HG03097 (cell line): Measurements from ENCODE around the gene NBEA.
A peak's percentile ranks its signal among the peaks of the same experiment; 100 is the strongest.
"Not testable (repeated sequence)": the region's sequence is repeated elsewhere in the genome, so short reads cannot be mapped to it uniquely, and the experiment has no call there.

Source experiments
- ATAC-seq: cut with Tn5 transposase; IDR thresholded peaks from one replicate; pipeline ENCODE4 v1.9.1; 2021; ENCODE audit not compliant: unreplicated experiment, low FRiP score

NBEA gene

DNA sequence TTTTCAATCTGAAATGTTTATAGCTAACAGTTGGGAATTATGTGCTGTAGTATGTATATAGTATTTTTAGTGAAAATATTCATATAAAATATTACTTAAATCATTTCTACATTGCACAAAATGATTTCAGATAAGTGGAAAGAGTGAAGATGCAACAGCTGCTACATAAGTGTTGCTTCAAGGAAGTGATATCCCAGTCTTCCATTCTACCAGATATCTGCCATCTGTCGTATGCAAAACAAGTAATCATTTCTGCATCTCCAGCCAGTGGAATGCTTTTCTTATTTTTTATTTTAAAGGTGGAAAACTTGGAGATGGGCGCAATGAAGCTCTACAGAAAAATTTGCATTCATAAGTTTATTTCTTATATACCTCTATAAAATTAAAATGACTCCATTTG, 687.0 kb downstream of the NBEA start:
- no peak for ATAC-seq

GRCh38 chr13:35630551-35631275, 688.6 kb downstream of the NBEA start:
- peak; percentile 70 for ATAC-seq

DNA sequence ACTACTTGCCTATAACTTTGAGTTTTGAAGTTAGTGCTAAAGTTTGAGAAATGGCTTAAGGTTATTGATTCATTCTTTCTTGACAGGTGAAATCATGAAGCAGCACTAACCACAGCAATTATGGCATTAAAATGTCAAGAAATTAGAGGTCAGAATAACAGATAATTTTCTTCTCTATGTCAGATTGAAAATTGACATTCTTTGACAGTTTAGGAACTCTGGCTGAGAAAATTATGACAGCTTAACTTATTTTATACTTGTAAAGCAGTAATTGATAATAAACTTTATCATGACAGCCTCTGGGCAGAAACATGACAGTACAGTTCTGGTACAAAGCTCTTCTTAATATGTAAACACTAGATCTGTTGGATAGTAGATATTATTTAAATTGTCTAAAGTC, 689.6 kb downstream of the NBEA start:
- no peak for ATAC-seq

DNA sequence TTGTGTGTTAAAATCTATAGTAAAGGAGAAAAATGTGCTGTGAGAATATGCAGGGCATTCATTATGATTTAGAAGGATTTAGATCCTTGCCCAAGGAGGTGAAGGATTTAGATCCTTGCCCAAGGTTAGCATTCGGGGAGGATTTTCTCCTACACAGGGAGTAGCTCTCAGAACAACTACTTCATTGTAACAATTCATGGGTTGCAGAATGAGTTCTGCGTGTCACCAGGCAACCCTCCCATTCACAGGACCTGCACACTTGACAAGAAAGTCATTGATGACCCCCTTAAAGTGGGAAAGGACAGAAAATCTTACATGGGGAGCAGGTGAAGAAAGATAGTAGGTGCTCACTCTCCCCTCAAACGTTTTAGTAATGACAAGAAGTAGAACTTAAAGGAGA, 701.6 kb downstream of the NBEA start:
- no peak for ATAC-seq

- no peak for ATAC-seq
Observed at GRCh38 chr13:35646056-35646774, 704.1 kb downstream of the NBEA start.

GRCh38 chr13:35648201-35648600, 706.1 kb downstream of the NBEA start:
- ATAC-seq = no peak

GRCh38 chr13:35649162-35649561, 707.1 kb downstream of the NBEA start:
- no peak for ATAC-seq

DNA sequence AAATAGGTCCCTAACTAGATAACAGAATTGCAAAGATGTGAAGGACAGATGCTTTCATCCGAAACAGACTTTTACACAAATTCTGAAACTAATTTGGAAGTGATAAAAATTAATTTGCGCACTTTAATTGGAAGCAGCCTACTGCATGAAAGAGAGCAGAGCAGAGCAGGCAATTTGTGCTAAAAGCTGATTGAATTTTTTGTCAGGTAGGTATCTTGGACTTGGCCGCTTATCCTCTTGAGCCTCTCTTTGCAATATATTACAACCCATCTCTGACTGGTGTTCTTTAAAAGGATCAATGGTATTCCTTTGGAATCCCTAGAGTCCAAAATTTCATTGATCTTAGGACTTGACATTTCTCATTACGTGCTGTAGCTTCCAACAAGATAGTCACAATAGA, 717.7 kb downstream of the NBEA start:
- ATAC-seq = no peak

DNA sequence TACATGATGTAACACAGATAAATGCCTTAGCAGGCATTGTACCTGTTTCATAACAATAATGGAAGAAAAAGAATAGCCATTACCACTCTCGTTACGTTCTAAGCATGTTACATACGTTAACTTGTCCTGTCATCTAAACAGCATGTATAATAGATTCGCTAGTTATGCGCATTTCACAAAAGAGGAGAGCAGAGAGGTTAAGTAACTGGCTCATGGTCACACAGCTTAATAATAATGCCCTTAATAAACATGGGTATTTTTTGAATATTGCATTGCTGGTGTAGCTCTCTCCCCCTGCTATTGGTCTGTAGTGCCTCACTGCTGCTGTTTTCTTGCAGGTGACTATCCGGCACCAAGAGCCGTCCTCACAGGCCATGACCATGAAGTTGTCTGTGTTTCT, 722.7 kb downstream of the NBEA start:
- ATAC-seq = no peak

DNA sequence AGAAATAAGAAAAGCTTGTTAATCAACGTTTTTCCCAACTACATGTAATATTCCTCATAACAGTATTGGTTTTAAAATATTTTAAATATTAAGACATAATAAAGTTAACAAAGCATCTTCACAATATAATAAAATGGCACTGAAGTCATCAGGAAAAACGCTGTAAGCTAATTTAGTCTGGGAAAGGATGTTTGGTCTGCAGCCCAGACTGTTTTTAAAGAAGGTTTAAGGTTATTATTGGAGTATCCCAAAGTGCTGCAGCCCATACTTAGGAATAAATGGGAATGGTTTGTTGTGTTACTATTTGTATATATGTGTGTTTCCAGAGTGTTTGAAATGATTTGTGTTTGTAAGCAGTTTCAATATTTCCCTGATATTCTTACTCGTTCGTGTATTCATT, 727.3 kb downstream of the NBEA start:
- ATAC-seq = no peak

DNA sequence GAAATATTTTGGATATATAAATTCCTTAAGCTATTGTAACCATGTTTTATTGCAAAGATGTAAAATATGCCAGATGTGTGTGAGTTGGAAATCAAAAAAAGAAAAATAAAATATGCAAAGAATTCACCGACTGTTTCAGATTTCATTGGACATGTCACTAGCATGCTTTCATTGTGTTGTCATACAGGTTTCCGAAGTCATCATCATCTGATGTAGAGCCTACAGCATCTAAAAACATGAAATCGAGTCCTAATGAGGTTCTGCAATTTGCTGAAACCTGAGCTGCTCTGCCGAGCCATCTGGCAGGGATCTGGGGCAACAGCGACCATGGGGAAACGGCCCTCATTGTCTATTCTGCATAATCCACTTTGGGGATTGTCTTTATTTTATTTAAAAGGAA, 730.5 kb downstream of the NBEA start:
- no peak for ATAC-seq

- no peak for ATAC-seq
Observed at GRCh38 chr13:35675651-35676050, 733.6 kb downstream of the NBEA start.

- not testable (repeated sequence) for ATAC-seq
Observed at GRCh38 chr13:35677863-35678262, 735.8 kb downstream of the NBEA start.

GRCh38 chr13:35681685-35682084, 739.6 kb downstream of the NBEA start:
- ATAC-seq = no peak

GRCh38 chr13:35684432-35684831, 742.4 kb downstream of the NBEA start:
- ATAC-seq = no peak

GRCh38 chr13:35687336-35687735, 745.3 kb downstream of the NBEA start:
- ATAC-seq = no peak

- no peak for ATAC-seq
Observed at GRCh38 chr13:35690581-35691207, 748.6 kb downstream of the NBEA start.

DNA sequence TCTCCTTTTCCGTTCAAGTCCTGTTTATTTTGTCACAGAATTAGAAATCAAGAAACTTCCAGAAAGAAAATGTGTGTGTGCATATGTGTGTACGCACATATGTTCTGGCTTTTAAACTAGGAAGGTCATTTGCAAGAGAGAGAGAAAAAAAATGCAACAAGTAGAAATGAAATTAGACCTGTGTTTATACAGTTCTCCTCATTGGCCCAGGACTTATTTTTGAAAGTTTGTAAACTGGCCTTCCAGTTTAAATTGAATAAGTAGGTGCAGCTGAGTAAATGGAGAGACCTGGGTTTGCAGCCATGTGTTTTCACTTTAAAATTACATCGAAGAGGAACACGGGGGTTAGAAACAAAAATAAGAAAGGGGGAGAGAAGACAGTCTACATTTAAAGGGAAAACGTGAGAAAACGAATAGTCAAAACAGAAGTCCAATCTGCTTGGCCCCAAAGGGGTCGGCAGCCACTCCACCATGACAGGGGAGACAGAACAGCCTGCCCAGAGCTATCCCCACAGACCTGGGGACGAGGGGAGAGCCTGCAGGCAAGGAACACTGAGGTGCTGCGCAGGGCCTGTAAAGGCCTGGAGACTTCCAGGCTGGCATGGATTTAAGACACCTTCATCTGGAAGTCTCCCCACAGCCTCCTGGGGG, 751.2 kb downstream of the NBEA start:
- no peak for ATAC-seq

DNA sequence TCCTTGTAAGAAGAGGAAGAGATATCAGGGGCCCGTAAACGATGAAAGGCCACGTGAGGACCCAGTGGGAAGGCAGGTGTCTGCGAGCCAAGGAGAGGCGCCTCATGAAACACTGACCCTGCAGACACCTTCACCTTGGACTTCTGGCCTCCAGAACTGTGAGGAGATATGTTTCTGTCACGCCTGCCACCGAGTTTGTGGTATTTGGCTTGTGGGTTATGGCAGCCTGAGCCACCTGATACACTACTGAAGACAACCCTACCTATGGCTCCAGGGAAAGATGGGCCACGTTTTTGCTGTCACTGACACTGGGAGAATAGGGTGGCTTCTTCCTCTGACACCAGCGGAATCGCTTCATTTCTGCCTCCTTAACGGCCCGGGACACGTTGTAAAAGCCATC, 752.0 kb downstream of the NBEA start:
- no peak for ATAC-seq

- ATAC-seq = no peak
Observed at GRCh38 chr13:35694549-35695447, 752.7 kb downstream of the NBEA start.
